ENCODE data around the gene ZDHHC24.

The ZDHHC24 gene

GRCh38 chr11:66475349-66476172 lies 70.3 kb downstream of the ZDHHC24 start:
- TF ChIP-seq CTCF (IDR thresholded peaks at IDR 0.05; ENCODE audit: low read depth, low read length), result no peak
- DNase-seq (ENCODE audit: extremely low read depth, low read depth), result no peak

GRCh38 chr11:66473608-66474515 lies 72.0 kb downstream of the ZDHHC24 start:
- TF ChIP-seq CTCF (IDR thresholded peaks at IDR 0.05; ENCODE audit: low read depth, low read length), result no peak
- DNase-seq (ENCODE audit: extremely low read depth, low read depth), result no peak

GRCh38 chr11:66473167-66473566 lies 72.7 kb downstream of the ZDHHC24 start:
- no peak for TF ChIP-seq CTCF (IDR thresholded peaks at IDR 0.05; ENCODE audit: low read depth, low read length)
- no peak for DNase-seq (ENCODE audit: extremely low read depth, low read depth)

- no peak for DNase-seq (ENCODE audit: extremely low read depth, low read depth)
- TF ChIP-seq CTCF (IDR thresholded peaks at IDR 0.05; ENCODE audit: low read depth, low read length), result no peak
These were observed 73.8 kb downstream of the ZDHHC24 start for GRCh38 chr11:66472054-66472453.

GRCh38 chr11:66471142-66471541 lies 74.7 kb downstream of the ZDHHC24 start:
- TF ChIP-seq CTCF (IDR thresholded peaks at IDR 0.05; ENCODE audit: low read depth, low read length), result no peak

More at GRCh38 chr11:66471142-66471541, 74.7 kb downstream of the ZDHHC24 start:
- DNase-seq (ENCODE audit: extremely low read depth, low read depth), result no peak
